CD4-positive, alpha-beta T cell (primary cell): ENCODE results near the gene SASH1. TPM values are rescaled to one million over a fixed set of nuclear protein-coding genes. Genes with fewer than 3 reads are reported as not detected.

Experiments used
- ATAC-seq: fragments of 200-7000 bp; cut with Tn5 transposase; one replicate; pipeline ENCODE4 v1.10.0; 2022; ENCODE audit warnings: mild to moderate bottlenecking; ENCODE audit not compliant: poor library complexity
- CTCF ChIA-PET: fragments of 350-600 bp; sonication (Branson Sonifier 250); formaldehyde crosslinking; loops from one replicate; lab custom pipeline; 2021; ENCODE audit warnings: antibody characterized with exemption, inconsistent platforms; lab: Charles Lee
- POLR2A ChIA-PET: fragments of 350-600 bp; sonication (Branson Sonifier 250); formaldehyde crosslinking; loops from one replicate; lab custom pipeline; 2021; ENCODE audit warnings: antibody characterized with exemption, inconsistent platforms; lab: Charles Lee
- DNase-seq, 14 experiments: peaks; one replicate each; pipeline ENCODE4 v3.0.0-alpha.2; 2013 to 2020; ENCODE audit warnings: mixed read lengths in 2 of 14
- H3K27ac ChIP-seq, 2 donors: one replicate each; pipeline versions ENCODE4 v1.5.1 to v1.7.0; 2013; ENCODE audit warnings: low read length in 2 of 2, low read depth in 1 of 2, mild to moderate bottlenecking in 1 of 2
- H3K27me3 ChIP-seq, 2 experiments: 1 replicate in 1 of 2; 2 replicates in 1 of 2; pipeline versions ENCODE4 v1.6.1 to v1.7.0; 2013; ENCODE audit warnings: low read length in 2 of 2, control low read depth in 1 of 2, mild to moderate bottlenecking in 1 of 2, moderate library complexity in 1 of 2; ENCODE audit not compliant: insufficient read depth in 2 of 2, control insufficient read depth in 1 of 2
- H3K36me3 ChIP-seq: one replicate; pipeline ENCODE4 v1.6.1; 2013; ENCODE audit warnings: low read length, control low read depth; ENCODE audit not compliant: insufficient read depth
- H3K4me1 ChIP-seq: one replicate; pipeline ENCODE4 v1.6.1; 2013; ENCODE audit warnings: low read length, control low read depth; ENCODE audit not compliant: insufficient read depth
- H3K4me3 ChIP-seq: one replicate; pipeline ENCODE4 v1.5.1; 2013; ENCODE audit warnings: mild to moderate bottlenecking, low read length, moderate library complexity
- H3K9me3 ChIP-seq, 2 experiments: 1 replicate in 1 of 2; 2 replicates in 1 of 2; pipeline versions ENCODE4 v1.6.1 to v1.7.0; 2013; ENCODE audit warnings: low read length in 2 of 2, mild to moderate bottlenecking in 2 of 2, control low read depth in 1 of 2, moderate library complexity in 1 of 2; ENCODE audit not compliant: control insufficient read depth in 1 of 2, insufficient read depth in 1 of 2
- H3K27ac Mint-ChIP-seq: one replicate; pipeline ENCODE4 v1.8.0; 2020; ENCODE audit warnings: mixed read lengths
- H3K27me3 Mint-ChIP-seq: one replicate; pipeline ENCODE4 v1.8.0; 2021; ENCODE audit warnings: mixed read lengths
- H3K36me3 Mint-ChIP-seq: one replicate; pipeline ENCODE4 v1.8.0; 2021; ENCODE audit warnings: low read depth, mixed read lengths
- H3K4me1 Mint-ChIP-seq: one replicate; pipeline ENCODE4 v1.8.0; 2021; ENCODE audit warnings: low read depth, mixed read lengths
- H3K4me3 Mint-ChIP-seq: one replicate; pipeline ENCODE4 v1.8.0; 2020; ENCODE audit warnings: mild to moderate bottlenecking, mixed read lengths
- H3K9me3 Mint-ChIP-seq: one replicate; pipeline ENCODE4 v1.8.0; 2020; ENCODE audit warnings: mixed read lengths
- intact Hi-C, 2 experiments: fragments of 100-400 bp; cut with DNase I in 1 of 2; cut with micrococcal nuclease in 1 of 2; formaldehyde crosslinking; loops; one replicate each; pipeline versions ENCODE4 v1.15.1 to v1.9.0; 2023 to 2025; cut with DNase I, micrococcal nuclease
- total RNA-seq, 174 experiments: library from RNA in 2 of 174; stranded (reverse) in 2 of 174; gene quantifications; one replicate each; pipeline ENCODE4 v1.2.3 and lab custom pipeline; 2021 to 2026
- TF ChIP-seq, protein P1 (sequence below): fragments of 200-600 bp; IDR thresholded peaks from one replicate; pipeline ENCODE4 v1.8.0; 2022; ENCODE audit warnings: antibody characterized with exemption, mild to moderate bottlenecking

SASH1 gene
- total RNA-seq, 2 experiments from 2014 or later, result 0.58 to 0.75 TPM

DNA sequence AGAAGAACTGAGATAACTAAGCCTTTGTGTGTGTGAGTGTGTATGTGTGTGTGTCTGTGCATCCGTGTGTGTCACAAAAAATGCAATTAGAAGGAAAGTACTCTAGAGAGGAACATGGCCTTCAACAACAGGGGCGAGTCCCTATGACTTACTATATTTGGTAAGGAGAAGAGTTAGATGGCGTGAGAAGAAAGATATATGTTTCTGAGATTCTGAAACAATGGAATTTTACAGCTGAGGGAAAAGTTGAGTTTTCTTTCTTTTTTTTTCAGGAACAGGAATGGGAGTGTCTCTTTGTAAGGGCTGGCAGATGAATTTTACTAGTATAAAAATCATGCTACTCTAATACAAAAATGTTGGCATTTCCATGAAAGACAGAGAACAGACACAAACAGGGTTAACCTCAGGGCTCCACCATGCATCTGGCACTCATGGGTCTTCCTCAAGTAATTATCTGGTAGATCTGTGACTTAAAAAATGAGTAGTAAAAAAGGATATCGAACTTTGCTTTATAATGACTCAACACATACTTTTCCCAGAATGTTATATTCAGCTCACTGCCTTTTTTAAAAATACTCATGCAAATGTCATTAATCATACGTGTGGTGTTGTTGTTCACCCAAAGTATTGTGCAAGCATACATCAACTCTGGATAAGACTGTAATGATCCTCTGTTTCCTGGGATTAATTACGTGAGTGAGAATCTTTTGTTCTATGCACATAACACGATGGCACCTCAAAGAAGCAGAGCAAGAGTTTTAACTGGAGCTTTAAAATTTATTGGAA lies 12.8 kb upstream of the SASH1 start:
- intact Hi-C loops, result no loop called here
- ChIA-PET POLR2A (no interaction called here), CTCF (no interaction called here)
- Histone ChIP-seq H3K4me1 (no peaks in the 10 kb centered on the region), H3K36me3 (no peaks in the 10 kb centered on the region), H3K27ac (no peak overlapping the region), H3K4me3 (no peak overlapping the region), H3K9me3 (no peaks in the 10 kb centered on the region), H3K27me3 (peaks cover 0 to 4% of the 10 kb centered on the region in 2 experiments)
- Mint-ChIP-seq H3K4me1 (no peaks in the 10 kb centered on the region), H3K27me3 (peaks cover 43% of the 10 kb centered on the region), H3K4me3 (no peak overlapping the region), H3K27ac (no peak overlapping the region), H3K36me3 (no peaks in the 10 kb centered on the region), H3K9me3 (peaks cover 3% of the 10 kb centered on the region)
- TF ChIP-seq, protein P1, sequence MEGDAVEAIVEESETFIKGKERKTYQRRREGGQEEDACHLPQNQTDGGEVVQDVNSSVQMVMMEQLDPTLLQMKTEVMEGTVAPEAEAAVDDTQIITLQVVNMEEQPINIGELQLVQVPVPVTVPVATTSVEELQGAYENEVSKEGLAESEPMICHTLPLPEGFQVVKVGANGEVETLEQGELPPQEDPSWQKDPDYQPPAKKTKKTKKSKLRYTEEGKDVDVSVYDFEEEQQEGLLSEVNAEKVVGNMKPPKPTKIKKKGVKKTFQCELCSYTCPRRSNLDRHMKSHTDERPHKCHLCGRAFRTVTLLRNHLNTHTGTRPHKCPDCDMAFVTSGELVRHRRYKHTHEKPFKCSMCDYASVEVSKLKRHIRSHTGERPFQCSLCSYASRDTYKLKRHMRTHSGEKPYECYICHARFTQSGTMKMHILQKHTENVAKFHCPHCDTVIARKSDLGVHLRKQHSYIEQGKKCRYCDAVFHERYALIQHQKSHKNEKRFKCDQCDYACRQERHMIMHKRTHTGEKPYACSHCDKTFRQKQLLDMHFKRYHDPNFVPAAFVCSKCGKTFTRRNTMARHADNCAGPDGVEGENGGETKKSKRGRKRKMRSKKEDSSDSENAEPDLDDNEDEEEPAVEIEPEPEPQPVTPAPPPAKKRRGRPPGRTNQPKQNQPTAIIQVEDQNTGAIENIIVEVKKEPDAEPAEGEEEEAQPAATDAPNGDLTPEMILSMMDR, result no peak
- no peak for ATAC-seq
- no peak for DNase-seq

DNA sequence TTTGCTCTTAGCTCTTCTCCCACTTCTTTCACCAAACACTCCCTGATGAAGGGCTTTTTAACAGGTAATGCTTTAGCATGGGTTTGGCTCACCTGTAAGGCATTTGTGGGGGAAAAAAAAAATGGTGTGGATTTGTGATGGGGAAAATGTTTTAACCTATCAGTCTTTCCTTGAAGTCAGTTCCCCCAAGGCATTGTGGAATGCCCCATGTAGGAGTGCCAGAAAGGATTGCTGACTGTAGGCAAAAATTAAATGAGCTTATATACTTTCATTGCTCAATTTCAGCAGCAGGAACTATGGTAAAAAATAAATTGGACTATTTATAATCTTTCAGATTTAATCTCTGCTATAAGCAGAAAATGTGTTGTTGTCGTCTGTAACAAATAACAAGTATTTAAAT lies 10.6 kb upstream of the SASH1 start:
- DNase-seq (no peak), ATAC-seq (no peak)
- TF ChIP-seq, protein P1, result no peak
- H3K4me3 ChIP-seq, result no peak overlapping the region
- H3K27me3 ChIP-seq, result no peaks in the 10 kb centered on the region
- POLR2A ChIA-PET, result no interaction called here
- no peak overlapping the region for H3K27ac Mint-ChIP-seq
- intact Hi-C loops, result no loop called here
- H3K4me3 Mint-ChIP-seq, result no peak overlapping the region
- no peak overlapping the region for H3K27ac ChIP-seq
- no peaks in the 10 kb centered on the region for H3K36me3 ChIP-seq
- no peaks in the 10 kb centered on the region for H3K4me1 Mint-ChIP-seq
- no peaks in the 10 kb centered on the region for H3K9me3 Mint-ChIP-seq
- peaks cover 38% of the 10 kb centered on the region for H3K27me3 Mint-ChIP-seq
- CTCF ChIA-PET, result no interaction called here
- no peaks in the 10 kb centered on the region for H3K36me3 Mint-ChIP-seq
- H3K9me3 ChIP-seq, result no peaks in the 10 kb centered on the region
- H3K4me1 ChIP-seq, result no peaks in the 10 kb centered on the region

DNA sequence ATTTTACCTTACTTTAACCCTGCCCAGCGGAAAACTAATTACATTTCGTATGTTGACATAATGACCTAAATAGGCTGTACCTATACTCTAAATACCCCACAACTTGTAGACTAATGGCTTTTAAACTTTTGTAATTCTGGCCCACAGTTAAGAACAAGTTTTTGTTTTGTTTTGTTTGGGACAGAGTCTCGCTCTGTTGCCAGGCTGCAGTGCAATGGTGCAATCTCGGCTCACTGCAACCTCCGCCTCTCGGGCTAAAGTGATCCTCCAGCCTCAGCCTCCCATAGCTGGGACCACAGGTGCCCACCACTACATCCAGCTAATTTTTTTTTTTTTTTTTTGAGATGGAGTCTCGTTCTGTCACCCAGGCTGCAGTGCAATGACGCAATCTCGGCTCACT lies 5.7 kb upstream of the SASH1 start:
- H3K9me3 Mint-ChIP-seq, result no peaks in the 10 kb centered on the region
- no peaks in the 10 kb centered on the region for H3K36me3 Mint-ChIP-seq
- Histone ChIP-seq H3K27ac (no peak overlapping the region), H3K4me3 (no peak overlapping the region), H3K9me3 (no peaks in the 10 kb centered on the region), H3K4me1 (peaks cover 1% of the 10 kb centered on the region), H3K27me3 (peaks cover 13 to 14% of the 10 kb centered on the region in 2 experiments), H3K36me3 (no peaks in the 10 kb centered on the region)
- peaks cover 1% of the 10 kb centered on the region for H3K4me1 Mint-ChIP-seq
- ChIA-PET CTCF (no interaction called here), POLR2A (no interaction called here)
- no peak overlapping the region for H3K4me3 Mint-ChIP-seq
- TF ChIP-seq, protein P1, result no peak
- intact Hi-C loops, result no loop called here
- no peak overlapping the region for H3K27ac Mint-ChIP-seq
- peaks cover 26% of the 10 kb centered on the region for H3K27me3 Mint-ChIP-seq
- ATAC-seq (no peak), DNase-seq (no peak)
